DMS114 treated with DMSO at 0.1 percent for 48 hours (cell line): Measurements from ENCODE around the gene ZSCAN1.
A peak's percentile ranks its signal among the peaks of the same experiment; 100 is the strongest.

ENCODE experiments used
- DNase-seq: peaks from one replicate; lab custom pipeline; 2025; ENCODE audit not compliant: unreplicated experiment; lab: John Stamatoyannopoulos, UW

The ZSCAN1 gene

GRCh38 chr19:58083021-58083420 is 49.2 kb downstream of the ZSCAN1 start:
- no peak for DNase-seq

- no peak for DNase-seq
Measured at GRCh38 chr19:58084596-58085347, 50.9 kb downstream of the ZSCAN1 start.

- DNase-seq = no peak
Measured at GRCh38 chr19:58085348-58085875, 51.6 kb downstream of the ZSCAN1 start.

- no peak for DNase-seq
Measured at GRCh38 chr19:58086825-58087710, 53.2 kb downstream of the ZSCAN1 start.

GRCh38 chr19:58088521-58089052 is 54.8 kb downstream of the ZSCAN1 start:
- no peak for DNase-seq

GRCh38 chr19:58089846-58090245 is 56.0 kb downstream of the ZSCAN1 start:
- DNase-seq = no peak

GRCh38 chr19:58091251-58091995 is 57.6 kb downstream of the ZSCAN1 start:
- DNase-seq = no peak

GRCh38 chr19:58093071-58093470 is 59.2 kb downstream of the ZSCAN1 start:
- DNase-seq = no peak

GRCh38 chr19:58095328-58095727 is 61.5 kb downstream of the ZSCAN1 start:
- DNase-seq = no peak

- DNase-seq = no peak
Measured at GRCh38 chr19:58096884-58097283, 63.1 kb downstream of the ZSCAN1 start.

- DNase-seq = no peak
Measured at GRCh38 chr19:58097349-58097748, 63.5 kb downstream of the ZSCAN1 start.

GRCh38 chr19:58097781-58098681 is 64.2 kb downstream of the ZSCAN1 start, which contains the start of gene ZSCAN18:
Gene ZSCAN18, minus strand, starts transcription at chr19:58098231. Its CDS starts 7,964 bp downstream, at chr19:58090267.
- peak; percentile 94 for DNase-seq

- DNase-seq = no peak
Measured at GRCh38 chr19:58098682-58098998, 64.8 kb downstream of the ZSCAN1 start.
